ENCODE measurements around the gene FLCN.

DNA sequence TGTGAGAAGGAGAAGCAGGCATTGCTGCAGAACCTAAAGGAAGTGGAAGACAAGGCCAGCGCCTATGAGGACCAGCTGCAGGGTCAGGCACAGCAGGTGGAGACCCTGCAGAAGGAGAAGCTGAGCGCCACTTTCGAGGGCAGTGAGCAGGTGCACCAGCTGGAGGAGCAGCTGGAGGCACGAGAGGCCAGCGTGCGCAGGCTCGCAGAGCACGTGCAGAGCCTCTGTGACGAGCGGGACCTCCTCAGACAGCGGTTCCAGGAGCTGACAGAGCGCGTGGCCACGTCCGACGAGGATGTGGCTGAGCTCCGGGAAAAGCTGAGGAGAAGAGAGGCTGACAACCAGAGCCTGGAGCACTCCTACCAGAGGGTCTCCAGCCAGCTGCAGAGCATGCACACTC is 72.3 kb downstream of the FLCN start:
- TF ChIP-seq ZSCAN29 (CRISPR knock-in tag; conservative IDR thresholded peaks at IDR 0.05) = no peak
- no peak for TF ChIP-seq ZNF660 (CRISPR knock-in tag; IDR thresholded peaks at IDR 0.05; ENCODE audit: borderline replicate concordance, low read depth)
- TF ChIP-seq ARNT2 (CRISPR knock-in tag; IDR thresholded peaks at IDR 0.05; ENCODE audit: low read depth) = no peak
- TF ChIP-seq CBX5 (CRISPR knock-in tag; IDR thresholded peaks at IDR 0.05; ENCODE audit: borderline replicate concordance) = no peak
- TF ChIP-seq CBX1 (IDR thresholded peaks at IDR 0.05; ENCODE audit: low read depth) = no peak
- TF ChIP-seq, protein P1, sequence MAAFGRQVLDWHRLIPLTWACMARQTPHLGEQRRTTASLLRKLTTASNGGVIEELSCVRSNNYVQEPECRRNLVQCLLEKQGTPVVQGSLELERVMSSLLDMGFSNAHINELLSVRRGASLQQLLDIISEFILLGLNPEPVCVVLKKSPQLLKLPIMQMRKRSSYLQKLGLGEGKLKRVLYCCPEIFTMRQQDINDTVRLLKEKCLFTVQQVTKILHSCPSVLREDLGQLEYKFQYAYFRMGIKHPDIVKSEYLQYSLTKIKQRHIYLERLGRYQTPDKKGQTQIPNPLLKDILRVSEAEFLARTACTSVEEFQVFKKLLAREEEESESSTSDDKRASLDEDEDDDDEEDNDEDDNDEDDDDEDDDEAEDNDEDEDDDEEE (CRISPR knock-in tag; IDR thresholded peaks at IDR 0.05) = no peak
